Forelimb muscle (tissue), 1 donor: ENCODE results near the gene LAMB1. TPM values are rescaled to one million over a fixed set of nuclear protein-coding genes. Genes with fewer than 3 reads are reported as not detected.
"Not testable (repeated sequence)": the region's sequence is repeated elsewhere in the genome, so short reads cannot be mapped to it uniquely, and the experiment has no call there.

Experiments used
- DNase-seq: peaks from one replicate; pipeline ENCODE4 v3.0.0-alpha.2; 2013; ENCODE audit warnings: low read depth
- polyA plus RNA-seq: library from polyadenylated mRNA; unstranded; fragments of 120-200 nt; gene quantifications from one replicate; pipeline ENCODE4 v1.2.1, GENCODE V29; 2013; ENCODE audit not compliant: insufficient read length

LAMB1 gene
- polyA plus RNA-seq, 1 donor = 406 TPM

DNA sequence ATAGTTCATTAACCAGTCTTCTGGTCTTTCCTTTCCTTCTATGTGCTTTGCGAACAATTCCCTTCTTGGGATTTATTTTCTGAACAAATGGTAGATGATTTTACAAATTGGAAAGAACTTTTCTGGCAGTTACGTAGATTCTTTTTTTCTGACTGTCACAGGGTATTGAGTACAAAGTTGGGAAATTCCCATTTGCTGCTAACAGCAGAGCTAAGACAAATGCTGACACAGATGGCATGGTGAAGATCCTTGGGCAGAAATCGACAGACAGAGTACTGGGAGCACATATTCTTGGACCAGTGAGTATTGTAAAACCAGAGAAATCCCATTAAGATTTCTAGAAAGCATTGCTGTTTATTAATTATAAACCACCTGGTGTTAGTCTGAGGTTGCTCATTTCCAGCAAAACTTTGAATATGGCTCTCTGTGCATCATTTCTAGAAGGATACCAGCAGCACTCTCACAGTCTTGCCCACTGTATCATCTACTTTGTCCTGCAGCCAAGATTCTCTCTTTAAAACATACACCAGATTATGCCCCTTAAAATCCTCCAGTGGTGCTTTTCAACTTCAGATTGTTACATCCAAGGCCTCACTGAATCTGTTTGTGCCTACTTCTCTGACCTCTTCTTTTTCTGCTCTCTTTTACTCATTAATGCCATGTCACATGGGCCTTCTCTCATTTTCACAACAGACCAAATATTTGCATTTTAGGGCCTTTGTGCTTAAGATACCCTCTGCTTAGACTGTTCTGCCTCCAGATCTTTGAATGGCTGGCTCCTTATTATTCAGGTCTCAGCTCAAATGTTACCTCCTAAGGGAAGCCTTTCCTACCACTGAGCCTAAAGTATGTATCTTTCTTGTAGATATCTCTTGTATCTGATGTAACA, 85.0 kb downstream of the LAMB1 start:
- DNase-seq = no peak

DNA sequence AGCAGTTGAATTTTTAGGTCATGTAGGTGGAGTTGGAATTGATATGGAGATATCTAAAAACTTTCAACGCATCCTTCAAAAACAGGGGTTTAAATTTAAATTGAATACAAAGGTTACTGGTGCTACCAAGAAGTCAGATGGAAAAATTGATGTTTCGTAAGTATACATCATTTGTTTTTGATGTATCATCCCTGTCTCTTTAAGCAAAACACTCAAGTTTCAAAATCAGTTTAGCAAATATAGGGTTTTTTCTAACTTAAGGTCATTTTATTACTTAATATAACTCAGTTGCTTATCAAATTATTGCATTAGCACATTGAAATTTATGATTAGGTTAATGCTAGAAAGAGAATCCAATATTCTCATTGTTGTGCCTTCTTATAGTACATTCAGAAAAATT, 87.4 kb downstream of the LAMB1 start:
- no peak for DNase-seq

DNA sequence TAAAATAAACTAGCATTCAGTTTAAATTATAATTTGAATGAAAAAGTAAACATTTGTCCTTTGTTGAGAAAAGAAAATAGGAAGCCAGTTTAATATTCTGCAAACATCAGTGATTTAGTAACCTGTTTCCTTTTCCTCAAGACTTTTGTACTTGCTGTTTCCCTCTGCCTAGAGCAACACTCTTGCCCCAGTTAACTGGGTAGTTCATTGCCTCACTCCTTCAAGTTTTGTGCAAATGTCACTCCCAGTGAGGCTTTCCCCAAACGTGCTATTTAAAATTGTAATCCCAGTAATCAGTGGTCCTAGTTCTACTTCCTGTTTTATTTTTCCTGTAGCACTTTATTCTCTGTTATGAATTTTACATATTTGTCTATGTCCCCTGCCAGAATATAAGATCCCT, 88.1 kb downstream of the LAMB1 start:
- no peak for DNase-seq

DNA sequence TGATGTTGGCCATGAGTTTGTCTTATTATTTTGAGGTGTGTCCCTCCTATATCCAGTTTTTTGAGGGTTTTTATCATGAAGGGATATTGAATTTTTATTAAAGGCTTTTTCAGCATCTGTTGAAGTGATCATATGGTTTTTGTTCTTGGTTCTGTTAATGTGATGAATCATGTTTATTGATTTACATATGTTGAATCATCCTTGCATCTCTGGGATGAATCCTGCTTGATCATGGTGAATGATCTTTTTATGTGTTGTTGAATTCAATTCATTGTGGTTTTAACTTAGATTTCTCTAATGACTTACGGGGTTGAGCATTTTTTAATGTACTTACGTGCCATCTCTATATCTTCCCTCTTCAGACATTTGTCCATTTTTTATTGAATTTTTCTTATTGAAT, 89.1 kb downstream of the LAMB1 start:
- no peak for DNase-seq

DNA sequence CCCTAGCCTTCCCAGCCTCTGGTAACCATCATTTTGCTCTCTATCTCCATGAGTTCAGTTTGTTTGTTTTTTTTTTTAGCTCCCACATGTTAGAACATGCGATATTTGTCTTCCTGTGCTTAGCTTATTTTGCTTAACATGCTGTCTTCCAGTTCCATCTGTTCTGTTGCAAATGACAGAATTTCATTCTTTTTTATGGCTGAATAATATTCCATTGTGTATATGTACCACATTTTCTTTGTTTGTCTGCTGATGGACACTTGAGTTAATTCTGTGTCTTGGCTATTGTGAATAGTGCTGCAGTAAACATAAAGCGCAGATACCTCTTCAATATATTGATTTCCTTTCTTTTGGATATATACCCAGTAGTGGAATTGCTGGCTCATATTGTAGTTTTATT, 91.0 kb downstream of the LAMB1 start:
- DNase-seq = no peak

DNA sequence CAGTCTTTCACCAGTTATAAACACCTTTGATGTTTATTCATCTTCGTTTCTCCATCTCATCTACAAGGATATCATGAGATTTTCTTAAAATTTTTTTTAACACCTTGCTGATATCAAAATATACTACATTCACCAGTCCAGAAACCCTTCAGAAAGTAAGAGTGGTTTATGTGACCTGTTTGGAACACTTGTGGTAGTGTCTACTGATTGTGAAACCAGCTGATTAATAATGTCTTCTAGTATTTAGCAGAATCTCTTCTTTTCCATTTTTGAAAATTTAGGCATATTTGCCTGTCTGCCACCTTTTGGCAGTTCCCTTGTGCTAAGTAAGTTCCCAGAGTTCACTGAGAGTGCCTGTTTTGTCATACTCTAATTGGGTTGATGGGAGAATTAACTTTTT, 93.5 kb downstream of the LAMB1 start:
- DNase-seq = no peak

DNA sequence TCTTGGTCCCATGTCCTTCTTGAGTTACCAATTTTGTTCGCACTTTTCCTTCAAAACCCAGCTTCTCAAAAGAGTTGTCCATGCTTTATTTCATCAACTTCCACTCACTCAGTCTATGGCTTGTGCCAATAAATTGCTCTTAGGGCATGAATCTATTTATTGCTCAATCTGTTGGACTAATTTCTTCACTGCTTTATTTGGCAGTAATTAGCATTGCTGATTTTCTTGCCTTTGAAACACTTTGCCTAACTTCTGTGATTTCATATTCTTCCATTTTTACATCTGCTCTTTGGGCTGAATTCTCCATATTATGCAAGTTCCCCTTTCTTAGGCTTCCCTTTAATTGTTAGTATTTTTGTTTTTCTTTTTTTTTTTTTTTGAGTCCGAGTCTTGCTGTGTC, 95.2 kb downstream of the LAMB1 start:
- DNase-seq = no peak

DNA sequence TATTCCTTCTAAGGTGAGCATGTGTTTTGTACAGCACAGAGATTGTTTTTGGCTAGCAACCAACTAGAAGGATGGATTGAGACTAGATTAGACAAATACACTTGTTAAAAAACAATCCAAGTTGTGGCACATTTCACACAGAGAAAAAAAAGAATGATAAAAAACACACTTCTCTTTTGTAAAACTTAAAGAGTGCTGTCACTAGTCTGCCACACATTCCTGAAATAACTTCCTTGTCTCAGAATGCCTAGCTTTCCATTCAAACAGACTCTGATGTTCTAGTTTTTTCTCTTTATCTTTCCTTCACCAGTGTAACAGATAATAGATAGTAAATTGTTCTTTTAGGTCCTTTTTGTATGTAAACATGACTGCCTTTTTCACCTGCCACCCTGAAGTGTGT, 100.6 kb downstream of the LAMB1 start:
- no peak for DNase-seq

DNA sequence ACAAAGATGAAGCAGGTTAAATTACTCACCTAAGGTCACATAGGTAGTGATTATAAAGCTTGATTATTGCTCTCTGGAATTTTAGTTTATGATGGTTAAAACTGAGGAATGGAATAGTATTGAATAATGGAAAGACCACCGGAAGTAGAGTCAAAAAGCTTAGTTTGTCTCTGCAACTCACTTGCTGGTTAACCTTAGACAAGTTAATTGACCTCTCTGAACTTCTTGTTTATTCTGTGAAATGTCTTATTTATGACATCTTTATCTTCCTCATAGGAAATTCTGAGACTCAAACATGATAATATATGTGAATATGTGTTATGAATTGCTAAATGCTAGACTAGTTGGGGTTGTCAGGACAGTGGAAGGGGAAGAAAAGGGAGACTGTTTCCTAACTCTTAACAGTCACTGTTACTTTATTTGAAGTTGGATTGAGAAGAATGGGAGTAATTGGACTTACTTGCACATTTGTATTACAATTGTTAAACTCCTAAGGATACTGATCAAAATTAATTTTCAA, 102.4 kb downstream of the LAMB1 start:
- DNase-seq = no peak

DNA sequence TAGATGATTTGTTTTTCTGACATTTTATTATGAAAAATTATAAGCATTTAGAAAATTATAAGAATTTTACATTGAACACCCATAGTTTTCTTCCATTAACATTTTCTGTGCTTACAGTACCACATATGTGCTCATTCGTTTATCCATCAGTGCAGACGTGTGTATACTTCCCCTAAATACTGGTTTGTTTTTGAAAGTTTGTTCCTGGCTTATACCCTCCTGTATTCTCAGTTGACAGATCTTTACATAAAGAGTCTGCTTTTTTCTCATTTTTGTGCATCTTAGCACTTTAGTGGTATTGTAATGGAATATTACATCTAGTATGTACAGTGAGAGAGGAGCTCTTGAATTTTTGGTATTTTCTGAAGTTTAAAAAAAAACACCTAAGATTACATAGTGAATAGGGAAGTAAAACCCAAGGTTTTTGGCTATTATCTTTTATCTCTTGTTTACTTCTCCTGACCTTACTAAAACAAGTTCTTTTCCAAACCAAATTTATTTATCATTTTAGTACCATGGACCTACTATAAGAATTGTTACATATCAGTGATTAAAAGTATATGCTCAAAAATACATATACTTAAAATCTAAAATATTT, 103.9 kb downstream of the LAMB1 start:
- no peak for DNase-seq

DNA sequence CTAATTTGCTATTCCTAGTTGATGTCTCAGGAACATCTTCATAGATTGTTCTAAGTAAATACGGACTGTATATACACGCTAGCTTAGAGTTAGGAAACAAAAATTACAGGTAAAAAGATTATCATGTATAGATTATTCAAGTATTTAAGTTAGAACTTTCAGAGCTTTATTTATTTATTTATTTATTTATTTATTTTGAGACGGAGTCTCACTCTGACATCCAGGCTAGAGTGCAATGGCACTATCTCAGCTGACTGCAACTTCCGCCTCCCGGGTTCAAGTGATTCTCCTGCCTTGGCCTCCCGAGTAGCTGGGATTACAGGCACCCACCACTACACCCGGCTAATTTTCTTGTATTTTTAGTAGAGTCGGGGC, 110.6 kb downstream of the LAMB1 start:
- not testable (repeated sequence) for DNase-seq

DNA sequence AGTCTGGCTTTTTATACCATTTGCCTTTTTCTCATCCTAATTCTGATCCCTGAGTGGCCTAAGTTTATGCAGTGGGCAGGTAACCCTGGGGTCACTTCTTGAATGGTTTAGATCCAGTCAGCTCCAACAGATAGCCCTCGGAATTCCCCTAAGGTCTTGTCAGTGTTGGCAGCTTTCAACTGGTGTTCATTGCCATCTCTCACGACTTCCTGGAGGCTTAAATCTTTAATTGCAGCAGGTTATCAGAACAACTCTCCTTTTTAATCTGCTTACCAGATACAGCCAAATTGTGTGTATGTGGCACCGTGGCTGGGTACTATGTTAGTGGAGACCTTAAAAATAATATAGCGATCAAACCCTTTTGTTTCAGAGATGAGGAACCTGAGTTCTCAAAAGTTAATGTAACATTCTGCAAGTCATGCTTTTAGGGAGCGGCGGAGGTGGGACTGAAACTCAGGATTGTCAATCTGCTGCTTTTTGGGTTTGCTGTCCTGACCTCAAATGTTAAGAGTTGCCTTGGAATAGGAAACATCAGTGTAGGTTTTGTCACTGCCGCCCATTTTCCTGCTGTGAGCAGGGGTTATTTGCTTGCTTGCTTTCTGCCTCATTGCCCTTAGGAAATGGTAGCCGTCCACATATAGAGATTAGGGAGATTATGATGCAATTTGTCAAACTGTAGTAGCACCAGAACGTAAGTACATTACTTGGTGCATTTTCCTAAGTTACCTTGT, 111.2 kb downstream of the LAMB1 start:
- no peak for DNase-seq

DNA sequence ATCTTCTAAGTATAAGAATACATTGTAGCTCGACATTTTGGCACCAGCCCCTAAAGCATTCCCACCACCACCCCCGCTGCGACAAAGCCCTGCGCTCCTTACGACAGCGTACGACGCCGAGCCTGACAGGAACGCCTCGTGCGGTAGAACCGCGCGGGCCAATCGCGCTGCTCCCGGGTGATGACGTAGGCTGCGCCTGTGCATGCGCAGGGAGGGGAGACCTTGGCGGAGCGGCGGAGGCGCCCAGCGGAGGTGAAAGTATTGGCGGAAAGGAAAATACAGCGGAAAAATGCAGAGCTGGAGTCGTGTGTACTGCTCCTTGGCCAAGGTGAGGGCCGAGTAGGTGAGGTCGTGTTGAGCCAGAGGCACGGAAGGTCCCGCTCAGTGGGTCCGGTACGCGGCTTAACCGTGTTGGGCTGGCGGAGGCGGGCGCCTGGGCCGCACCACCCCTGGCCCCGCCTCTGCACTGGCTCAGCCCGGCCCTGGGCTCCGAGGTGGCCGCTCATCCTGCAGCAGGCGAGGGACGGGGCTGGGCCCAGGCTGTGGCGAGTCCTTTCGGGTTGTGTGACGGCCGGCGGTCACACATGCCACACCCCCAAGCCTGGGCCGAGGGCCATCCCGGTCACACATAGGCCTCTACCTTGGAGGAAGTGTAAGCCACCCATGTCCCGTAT, 111.9 kb downstream of the LAMB1 start, which contains the start of gene DLD:
Gene DLD, plus strand, starts transcription at position 222 of the 674 bp plus-strand sequence. Its CDS starts 68 bp downstream, at position 290.
- peak; percentile 85 for DNase-seq

DNA sequence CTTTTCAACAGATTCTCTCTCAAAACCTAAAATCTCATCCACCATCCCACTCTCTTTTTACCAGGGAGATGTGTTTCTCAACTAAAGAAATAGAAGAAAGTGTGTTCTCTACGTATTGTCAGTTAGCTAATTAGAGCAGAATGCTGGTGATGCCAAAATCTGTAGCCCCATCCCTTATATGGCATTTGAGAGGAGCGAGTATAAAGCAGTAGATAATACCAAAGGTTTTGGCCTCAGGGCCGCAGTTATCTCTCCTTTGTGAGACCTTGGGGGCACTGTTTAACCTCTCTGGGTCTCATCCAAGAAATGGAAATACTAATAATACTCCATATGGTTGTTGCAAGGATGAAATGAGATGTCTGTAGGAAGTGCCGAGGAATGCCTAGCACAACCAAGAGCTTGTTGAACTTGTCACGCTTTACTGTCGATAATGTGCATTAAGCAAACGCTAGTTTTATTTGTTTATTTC, 112.4 kb downstream of the LAMB1 start:
- no peak for DNase-seq

DNA sequence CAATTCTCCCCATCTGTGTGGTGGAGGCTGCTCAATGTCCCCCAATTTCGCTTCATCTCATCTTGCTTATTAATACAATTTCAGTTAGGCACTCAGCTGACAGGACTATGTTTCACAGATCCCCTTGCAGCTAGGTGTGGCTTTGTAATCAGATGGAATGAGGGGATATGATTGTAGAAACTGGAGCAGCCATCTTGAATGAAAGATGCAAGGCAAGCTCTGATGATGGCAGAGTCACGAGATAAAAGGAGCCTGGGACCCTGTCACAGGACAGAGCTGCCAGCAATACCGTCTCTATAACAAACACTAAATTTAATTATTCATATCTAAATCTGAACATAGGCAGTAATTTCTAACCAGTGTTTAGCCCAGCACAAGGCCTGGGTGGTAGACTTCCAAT, 113.0 kb downstream of the LAMB1 start:
- DNase-seq = no peak

DNA sequence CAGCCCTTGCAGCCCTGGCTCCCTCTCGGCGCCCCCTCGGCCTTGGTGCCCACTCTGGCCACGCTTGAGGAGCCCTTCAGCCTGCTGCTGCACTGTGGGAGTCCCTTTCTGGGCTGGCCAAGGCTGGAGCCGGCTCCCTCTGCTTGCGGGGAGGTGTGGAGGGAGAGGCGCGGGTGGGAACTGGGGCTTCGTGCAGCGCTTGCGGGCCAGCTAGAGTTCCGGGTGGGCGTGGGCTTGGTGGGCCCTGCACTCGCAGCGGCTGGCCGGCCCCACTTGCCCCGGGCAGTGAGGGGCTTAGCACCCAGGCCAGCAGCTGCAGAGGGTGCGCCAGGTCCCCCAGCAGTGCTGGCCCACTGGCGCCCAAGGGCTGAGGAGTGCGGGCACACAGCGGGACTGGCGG, 115.1 kb downstream of the LAMB1 start:
- DNase-seq = not testable (repeated sequence)

DNA sequence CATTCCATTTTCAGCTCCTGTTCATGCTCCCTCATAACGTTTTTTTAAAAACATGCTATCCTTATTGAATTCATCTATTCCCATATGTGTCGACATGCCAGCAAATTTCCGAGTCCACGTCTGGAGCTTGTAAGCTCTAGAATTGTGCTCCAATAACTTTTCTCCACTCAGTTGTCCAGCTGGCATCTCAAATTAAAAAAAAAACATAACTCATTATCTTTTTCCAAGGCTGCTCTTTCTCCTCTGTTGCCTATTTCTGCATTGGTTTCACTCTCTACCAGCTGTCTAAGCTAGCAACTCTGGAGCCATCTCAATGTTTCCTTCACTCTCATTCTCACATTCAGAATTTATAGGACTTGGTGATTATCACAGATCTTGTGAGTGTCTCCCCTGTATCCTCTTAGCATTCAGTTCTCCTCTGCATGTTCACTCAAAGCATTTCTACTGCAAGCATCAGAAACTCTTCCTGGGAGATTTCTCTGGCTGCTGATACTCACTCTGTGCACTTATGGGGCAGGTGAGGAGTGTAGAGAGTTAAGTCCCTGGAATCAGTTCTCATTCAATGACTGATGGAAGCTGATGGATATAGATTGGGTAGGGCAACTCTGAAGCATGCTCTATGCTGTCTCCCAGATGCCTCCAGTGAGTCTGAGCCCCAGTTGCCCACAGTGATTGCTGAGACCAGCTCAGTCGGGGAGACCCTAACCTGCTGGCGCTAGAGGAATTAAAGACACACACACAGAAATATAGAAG, 118.7 kb downstream of the LAMB1 start:
- DNase-seq = no peak

DNA sequence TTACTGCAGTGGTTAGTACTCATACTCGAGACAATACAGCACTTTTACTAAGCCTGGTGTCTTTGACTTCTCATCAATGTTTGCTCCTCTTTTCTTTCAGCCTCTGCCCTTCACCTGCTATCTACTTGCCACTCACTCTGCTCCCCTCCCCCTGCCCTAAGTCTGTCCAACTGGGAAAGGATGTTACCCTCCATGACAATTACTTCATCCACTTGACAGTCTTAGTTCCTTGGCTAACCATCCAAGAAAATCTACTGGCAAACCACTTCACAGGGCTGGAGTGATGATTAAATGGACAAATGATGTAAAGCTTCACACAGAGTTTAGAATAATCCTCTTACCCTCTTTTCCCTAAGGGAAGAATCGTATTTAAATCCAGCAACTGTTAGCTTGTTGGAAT, 120.2 kb downstream of the LAMB1 start:
- no peak for DNase-seq

DNA sequence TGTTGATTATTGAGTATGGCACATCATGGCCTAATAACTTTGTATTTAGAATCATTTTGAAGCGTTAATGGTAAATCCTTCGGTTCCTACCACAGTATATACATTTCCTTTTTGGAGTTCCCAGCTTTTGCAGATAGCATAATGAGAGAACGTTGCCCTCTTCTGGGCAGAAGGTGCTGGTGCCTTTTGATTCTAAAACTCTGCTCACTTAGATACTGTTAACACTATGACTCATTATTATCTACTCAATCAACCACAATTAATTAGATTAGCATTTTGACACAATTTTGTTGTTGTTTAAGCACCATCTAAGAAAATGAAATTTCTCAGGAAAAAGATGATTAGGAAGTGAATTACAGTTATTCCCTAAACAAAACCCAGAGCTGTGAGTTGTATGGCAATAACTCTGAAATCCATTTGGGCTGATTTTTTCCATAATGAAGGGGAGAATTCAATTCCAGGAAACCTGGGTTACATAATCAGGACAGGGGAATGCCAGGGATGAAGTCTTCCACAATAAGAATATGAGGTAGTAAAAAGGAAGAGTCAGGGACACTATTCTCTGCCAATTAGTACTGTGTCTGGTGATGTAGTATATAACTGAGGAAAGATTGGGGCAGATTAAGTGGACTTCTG, 123.4 kb downstream of the LAMB1 start:
- DNase-seq = no peak

DNA sequence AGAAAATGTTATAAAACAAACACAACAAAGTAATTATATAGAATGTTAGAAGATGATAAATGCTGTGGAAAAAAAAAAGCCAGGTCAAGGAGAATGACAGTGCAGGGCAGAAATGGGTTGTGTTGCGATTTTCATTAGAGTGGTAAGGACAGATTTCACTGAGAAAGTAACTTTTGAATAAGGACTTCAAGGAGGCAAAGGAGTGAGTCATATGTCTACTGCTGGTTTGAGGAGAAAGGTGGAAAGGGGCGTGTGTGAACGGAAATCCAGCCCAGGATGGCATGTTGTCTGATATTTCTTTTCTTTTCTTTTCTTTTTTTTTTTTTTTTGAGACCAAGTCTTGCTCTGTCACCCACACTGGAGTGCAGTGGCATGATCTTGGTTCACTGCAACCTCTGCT, 124.3 kb downstream of the LAMB1 start:
- no peak for DNase-seq
